NCI-H2227 treated with DMSO at 0.1 percent for 48 hours (cell line): Measurements from ENCODE around the gene KRT24.

Experiments used
- DNase-seq: peaks from one replicate; lab custom pipeline; 2025; lab: John Stamatoyannopoulos, UW

The KRT24 gene

GRCh38 chr17:40694584-40694983, 9.0 kb downstream of the KRT24 start:
- no peak for DNase-seq

GRCh38 chr17:40687106-40687505, 16.4 kb downstream of the KRT24 start:
- no peak for DNase-seq

DNA sequence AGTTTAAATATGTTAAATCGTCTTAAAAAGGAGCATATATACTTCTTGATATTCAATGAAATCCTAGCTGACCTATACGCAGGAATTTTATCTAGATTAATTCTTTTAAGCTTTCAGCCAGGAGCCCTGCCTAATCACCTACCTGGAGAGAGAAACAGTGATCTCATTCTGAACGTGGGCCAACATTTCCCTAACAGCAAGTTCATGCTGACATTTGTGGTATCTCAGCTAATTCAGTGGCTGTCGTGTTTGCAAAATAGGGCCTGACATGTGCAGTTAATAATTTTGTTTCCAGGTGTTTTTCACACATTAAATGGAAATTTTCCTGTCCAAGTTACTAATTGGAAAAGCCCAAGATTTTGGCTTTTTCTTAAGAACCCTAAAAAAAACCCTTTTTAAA, 17.4 kb downstream of the KRT24 start:
- no peak for DNase-seq

- no peak for DNase-seq
These were observed 22.6 kb downstream of the KRT24 start for GRCh38 chr17:40680998-40681397.

DNA sequence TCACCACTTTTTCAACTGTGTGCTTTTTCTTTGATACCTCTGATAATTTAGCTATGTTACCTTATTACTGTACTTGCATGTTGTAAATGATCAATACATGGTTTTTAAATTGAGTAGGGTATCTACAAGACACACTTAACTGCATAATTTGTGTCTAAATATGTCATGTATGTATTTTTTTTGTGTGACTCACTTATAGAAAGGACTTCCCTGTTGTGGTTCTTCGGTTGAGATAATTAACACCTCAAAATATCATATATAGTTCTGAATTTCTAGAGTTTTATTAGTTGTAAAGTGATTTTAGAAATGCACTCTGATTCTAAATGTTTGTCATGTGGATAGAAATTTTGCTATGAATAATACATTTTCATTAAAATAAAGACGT, 24.0 kb downstream of the KRT24 start:
- DNase-seq: no peak

DNA sequence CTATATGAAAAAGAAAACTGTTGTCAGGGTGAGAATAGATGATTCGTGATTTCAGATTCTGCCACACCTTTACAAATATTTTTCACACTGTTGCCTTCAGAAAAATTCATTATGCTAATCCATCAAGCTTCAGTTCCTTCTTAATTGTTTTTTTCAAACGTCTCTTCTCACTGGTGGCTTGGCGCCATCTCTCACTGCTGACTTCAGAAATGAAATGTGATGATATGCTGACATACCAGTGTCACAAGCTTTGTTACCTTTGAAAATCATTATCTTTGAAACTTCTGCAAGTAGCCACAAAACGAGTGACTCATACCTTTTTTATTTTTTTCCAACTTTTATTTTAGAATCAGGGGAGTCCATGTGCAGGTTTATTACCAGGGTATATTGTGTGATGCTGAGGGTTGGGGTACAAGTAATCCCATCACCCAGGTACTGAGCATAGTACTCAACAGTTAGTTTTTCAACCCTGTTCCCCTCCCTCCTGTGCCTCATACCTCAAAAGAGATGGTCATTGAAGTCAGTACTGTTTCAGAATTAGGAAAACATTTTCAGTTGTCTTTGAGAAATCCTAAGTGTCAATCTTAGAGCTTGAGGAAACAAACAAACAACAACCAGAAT, 24.5 kb downstream of the KRT24 start:
- no peak for DNase-seq

DNA sequence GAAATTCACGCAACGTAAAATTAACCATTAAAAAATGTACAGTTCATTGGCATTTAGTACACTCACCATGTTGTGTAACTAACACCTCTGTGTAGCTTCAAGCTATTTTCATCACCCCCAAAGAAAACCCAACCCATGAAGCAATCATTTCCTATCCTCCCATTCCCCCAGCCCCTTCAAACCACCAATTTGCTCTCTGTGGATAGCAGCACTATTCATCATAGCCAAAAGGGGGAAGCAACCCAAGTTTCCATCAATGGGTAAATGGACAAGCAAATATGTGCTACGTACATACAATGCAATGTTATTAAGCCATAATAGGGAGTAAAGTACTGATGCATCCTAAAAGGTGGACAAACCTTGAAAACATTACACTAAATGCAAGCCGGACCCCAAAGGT, 27.6 kb downstream of the KRT24 start:
- DNase-seq: no peak

DNA sequence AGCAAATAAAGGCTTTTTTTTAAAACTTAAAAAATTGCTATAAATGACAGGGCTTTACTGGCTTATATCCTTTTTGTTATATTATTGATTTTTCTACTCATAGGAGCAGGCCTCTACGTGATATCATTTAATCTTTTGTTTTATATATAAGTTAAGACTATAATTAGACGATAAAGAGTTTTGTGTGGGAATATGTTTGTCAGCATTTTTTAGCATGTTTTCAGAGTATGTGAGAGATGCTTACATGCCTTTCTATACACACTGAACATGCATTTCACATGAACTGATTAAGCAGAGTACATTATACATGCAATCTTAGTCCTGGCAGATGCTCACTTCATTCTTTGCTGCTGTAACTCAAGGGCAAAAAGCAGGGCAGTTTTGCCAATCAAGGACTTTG, 30.9 kb downstream of the KRT24 start:
- no peak for DNase-seq

GRCh38 chr17:40671282-40671681, 32.3 kb downstream of the KRT24 start:
- no peak for DNase-seq

DNA sequence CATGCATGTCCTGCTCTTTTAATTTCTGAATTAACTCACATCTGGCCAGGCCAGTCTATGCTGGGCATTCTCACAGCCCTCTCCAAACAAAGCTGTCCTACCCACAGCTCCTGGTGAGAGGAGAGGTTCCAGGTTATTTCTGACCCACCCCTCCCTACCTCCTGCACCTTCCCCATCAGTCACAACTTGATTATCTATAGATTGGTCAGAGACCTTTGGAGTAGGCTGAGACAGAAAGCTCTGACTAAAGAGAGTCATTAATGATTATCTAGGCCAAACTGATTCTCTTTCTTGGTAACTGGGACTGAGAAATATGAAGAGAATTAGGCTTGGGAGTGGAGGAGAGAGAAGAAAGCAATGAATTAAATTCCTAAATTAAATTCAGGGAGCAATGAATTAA, 37.2 kb downstream of the KRT24 start:
- DNase-seq: no peak

DNA sequence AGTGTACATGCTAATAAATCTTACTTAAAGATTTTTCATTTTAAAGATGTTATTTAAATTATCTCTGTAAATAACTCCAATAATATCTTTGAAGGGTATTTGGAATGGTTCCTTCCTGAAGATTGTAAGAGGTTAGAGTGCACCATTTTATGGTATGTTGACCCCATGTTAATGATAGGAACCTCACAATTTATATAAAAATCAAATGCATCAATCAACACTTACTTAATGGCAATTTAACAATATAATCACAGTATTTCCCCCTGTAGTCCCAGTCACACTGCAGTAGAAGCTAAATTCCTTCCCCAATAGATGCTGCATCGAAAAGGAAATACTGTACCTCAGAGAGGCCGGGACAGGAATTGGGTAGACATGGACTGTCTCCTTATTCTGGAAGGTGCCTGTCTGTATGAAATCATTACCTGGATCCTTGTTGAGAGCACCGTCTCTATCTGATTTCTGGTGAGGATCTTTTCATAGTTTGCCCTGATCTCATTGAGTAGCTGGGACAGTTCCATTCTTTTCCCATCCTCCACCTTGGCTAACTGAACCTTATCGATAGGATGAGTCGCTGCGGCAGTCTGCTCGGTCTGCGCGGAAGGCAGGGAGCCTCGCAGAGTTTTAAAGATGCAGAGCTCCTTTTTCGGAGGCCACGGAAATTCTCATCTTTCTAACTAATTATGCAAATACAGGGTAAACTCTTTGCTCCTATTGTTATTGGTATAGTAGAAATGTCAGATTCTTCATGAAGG, 38.8 kb downstream of the KRT24 start, which contains the start of gene KRT222:
Gene KRT222 (minus strand): TSS at position 596 of the 752 bp plus-strand sequence. CDS start 78 bp downstream, at position 518.
- no peak for DNase-seq

GRCh38 chr17:40663252-40663651, 40.3 kb downstream of the KRT24 start:
- DNase-seq: no peak

- DNase-seq: no peak
These were observed 43.6 kb downstream of the KRT24 start for GRCh38 chr17:40659911-40660310.

DNA sequence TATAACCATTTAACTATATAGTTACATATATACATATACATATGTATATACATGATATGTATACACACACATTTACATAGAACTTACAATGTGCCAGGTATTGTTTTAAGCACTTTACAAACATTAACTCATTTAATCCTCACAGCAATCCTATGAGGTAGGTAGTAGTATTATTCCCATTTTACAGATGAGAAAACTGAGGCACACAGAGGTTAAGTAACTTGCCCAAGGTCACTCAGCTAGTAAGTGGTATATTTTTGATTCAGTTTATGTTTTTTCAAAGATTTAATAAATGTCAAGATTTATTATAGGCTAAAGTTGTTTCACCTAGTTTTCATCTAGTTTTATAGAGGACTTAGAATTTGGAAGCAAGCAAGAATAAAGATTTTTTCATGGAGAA, 45.2 kb downstream of the KRT24 start:
- no peak for DNase-seq

- DNase-seq: no peak
These were observed 51.6 kb downstream of the KRT24 start for GRCh38 chr17:40651939-40652338.

DNA sequence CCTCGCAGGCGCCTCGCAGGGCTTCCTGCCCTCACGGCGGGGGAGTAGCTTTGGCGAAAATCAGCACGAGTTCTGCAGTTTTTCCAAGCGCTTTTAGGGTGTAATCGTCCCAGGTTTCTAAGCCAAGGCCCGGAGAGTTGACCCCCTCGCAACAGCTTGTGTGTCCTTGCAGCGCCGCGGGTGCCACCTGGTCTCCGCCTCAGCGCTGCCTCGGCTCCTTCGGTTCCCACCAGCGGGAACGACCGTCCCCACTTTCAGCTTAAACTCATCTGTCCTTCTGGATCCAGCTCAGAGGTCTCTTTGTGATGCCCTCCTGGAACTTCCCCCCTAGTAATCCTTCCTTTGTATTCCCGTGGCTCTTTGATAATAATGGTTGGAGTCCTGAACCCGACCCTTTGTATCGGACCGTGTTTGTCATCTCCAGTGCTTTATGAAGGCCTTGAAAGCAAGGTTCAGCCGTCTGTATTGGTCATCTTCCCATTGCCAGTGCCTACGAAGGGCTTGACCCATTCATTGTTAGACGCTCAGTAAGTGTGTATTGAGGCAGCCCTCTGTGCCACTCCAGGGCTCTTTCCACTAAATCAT, 55.1 kb downstream of the KRT24 start:
- DNase-seq: peak; percentile 83
